ENCODE measurements around the gene DHRS2. TPM values are rescaled to one million over a fixed set of nuclear protein-coding genes. Genes with fewer than 3 reads are reported as not detected.
A peak's percentile ranks its signal among the peaks of the same experiment; 100 is the strongest.

Gene DHRS2
- total and polyA plus RNA-seq, 2 experiments from 2014 or later: not detected

- in situ Hi-C loops (cut with MboI): no loop called here
- no peaks in the 10 kb centered on the region for H4K20me1 ChIP-seq (ENCODE audit: insufficient read depth)
- H3K36me3 ChIP-seq (ENCODE audit: low read depth): no peaks in the 10 kb centered on the region
- H3K9me2 ChIP-seq (ENCODE audit: insufficient read depth): no peaks in the 10 kb centered on the region
- no peaks in the 10 kb centered on the region for H3K9me3 ChIP-seq (ENCODE audit: low read depth)
- H3K4me1 ChIP-seq (ENCODE audit: insufficient read depth): no peaks in the 10 kb centered on the region
- no peak overlapping the region for H3K4me3 ChIP-seq
- no peaks in the 10 kb centered on the region for H3F3A ChIP-seq (ENCODE audit: insufficient read depth)
- H3K79me2 ChIP-seq (ENCODE audit: insufficient read depth): no peaks in the 10 kb centered on the region
- no peak overlapping the region for H3K4me2 ChIP-seq (ENCODE audit: unreplicated experiment)
- H3K27me3 ChIP-seq (replicated peaks; ENCODE audit: insufficient read depth): no peaks in the 10 kb centered on the region; the same call in 1 of the 2 replicates
- WGBS, 2 experiments (ENCODE audit: low coverage in 1 of 2, low lambda C conversion rate in 2 of 2, missing lambda C conversion rate in 2 of 2): 24 to 28% methylated on average over 4 of the region's 4 CpGs
- H3K27ac ChIP-seq: no peak overlapping the region
- no peak overlapping the region for H2AFZ ChIP-seq
- H3K9ac ChIP-seq: no peak overlapping the region
- no peak for DNase-seq
- TF ChIP-seq EZH2 (IDR thresholded peaks at IDR 0.05; ENCODE audit: insufficient read depth, poor library complexity, severe bottlenecking) (no peak), EZH2phosphoT487 (IDR thresholded peaks at IDR 0.05; ENCODE audit: insufficient read depth, low read depth) (no peak)
These were observed 13.2 kb upstream of the DHRS2 start for GRCh38 chr14:23622990-23623389.

DNA sequence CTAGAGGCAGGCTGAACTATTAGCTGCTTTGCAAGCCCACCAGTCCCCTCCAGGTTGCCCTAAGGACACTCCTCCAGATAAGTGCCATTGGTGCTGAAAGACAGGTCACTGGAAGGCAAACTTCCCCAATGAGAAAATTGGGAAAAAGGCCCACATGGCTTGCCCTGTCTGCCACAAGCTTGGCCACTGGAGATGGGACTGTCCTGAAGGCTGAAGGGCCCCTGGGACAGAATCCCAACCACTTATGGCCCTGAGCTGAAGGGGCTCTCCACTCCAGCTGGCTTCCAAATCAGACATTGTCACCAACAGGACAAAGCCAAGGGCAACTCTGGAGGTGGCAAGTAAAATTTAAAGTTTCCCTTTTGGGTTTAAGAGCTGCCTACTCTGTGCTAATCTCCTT is 12.2 kb upstream of the DHRS2 start:
- Histone ChIP-seq H3K27me3 (replicated peaks; ENCODE audit: insufficient read depth) (no peaks in the 10 kb centered on the region), H3K4me3 (no peak overlapping the region), H4K20me1 (ENCODE audit: insufficient read depth) (no peaks in the 10 kb centered on the region), H3K9me2 (ENCODE audit: insufficient read depth) (no peaks in the 10 kb centered on the region), H3K27ac (no peak overlapping the region), H3K9me3 (ENCODE audit: low read depth) (no peaks in the 10 kb centered on the region), H3F3A (ENCODE audit: insufficient read depth) (no peaks in the 10 kb centered on the region), H3K4me1 (ENCODE audit: insufficient read depth) (no peaks in the 10 kb centered on the region), H3K4me2 (ENCODE audit: unreplicated experiment) (no peak overlapping the region), H3K79me2 (ENCODE audit: insufficient read depth) (no peaks in the 10 kb centered on the region), H3K9ac (no peak overlapping the region), H3K36me3 (ENCODE audit: low read depth) (no peaks in the 10 kb centered on the region), H2AFZ (no peak overlapping the region)
- TF ChIP-seq EZH2 (IDR thresholded peaks at IDR 0.05; ENCODE audit: insufficient read depth, poor library complexity, severe bottlenecking) (no peak), EZH2phosphoT487 (IDR thresholded peaks at IDR 0.05; ENCODE audit: insufficient read depth, low read depth) (no peak)
- in situ Hi-C loops (cut with MboI): no loop called here
- DNase-seq: no peak

DNA sequence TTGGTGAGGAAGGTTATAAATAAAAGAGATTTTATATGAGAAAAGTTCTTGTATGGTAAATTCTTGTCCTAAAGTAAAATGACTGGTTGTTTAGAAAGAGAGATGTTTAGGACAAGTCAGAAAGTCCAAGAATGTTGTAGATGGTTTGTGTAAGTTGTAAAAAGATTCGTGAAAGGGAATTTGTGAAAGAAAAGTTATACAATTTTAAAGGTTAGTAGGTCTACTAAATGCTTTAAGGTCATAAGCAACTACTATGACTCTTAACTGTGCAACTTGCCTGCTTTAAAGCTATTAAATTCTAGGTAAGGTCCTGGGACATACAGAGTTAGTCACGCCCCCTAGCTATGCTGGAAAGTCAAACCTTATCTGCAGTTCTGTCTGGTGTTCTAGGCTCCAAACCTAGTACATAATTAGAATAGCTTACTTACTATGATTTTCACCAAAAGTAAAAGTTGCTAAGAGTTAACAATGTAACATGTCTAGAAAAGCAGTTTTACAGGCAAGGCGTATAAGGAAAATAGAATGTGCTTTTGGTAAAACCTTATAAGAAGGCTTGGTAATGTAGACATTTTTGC is 11.2 kb upstream of the DHRS2 start:
- no peaks in the 10 kb centered on the region for H3K4me1 ChIP-seq (ENCODE audit: insufficient read depth)
- H3K36me3 ChIP-seq (ENCODE audit: low read depth): no peaks in the 10 kb centered on the region
- H3K9ac ChIP-seq: no peak overlapping the region
- 39 to 54% methylated on average over 3 of the region's 3 CpGs for WGBS, 2 experiments (ENCODE audit: low coverage in 1 of 2, low lambda C conversion rate in 2 of 2, missing lambda C conversion rate in 2 of 2)
- in situ Hi-C loops (cut with MboI): no loop called here
- no peak overlapping the region for H3K4me2 ChIP-seq (ENCODE audit: unreplicated experiment)
- no peak overlapping the region for H3K4me3 ChIP-seq
- H3K79me2 ChIP-seq (ENCODE audit: insufficient read depth): no peaks in the 10 kb centered on the region
- TF ChIP-seq EZH2phosphoT487 (IDR thresholded peaks at IDR 0.05; ENCODE audit: insufficient read depth, low read depth) (no peak), EZH2 (IDR thresholded peaks at IDR 0.05; ENCODE audit: insufficient read depth, poor library complexity, severe bottlenecking) (no peak)
- no peak overlapping the region for H3K27ac ChIP-seq
- DNase-seq: no peak
- H3K9me2 ChIP-seq (ENCODE audit: insufficient read depth): no peaks in the 10 kb centered on the region
- H3K27me3 ChIP-seq (replicated peaks; ENCODE audit: insufficient read depth): no peaks in the 10 kb centered on the region
- no peaks in the 10 kb centered on the region for H3F3A ChIP-seq (ENCODE audit: insufficient read depth)
- no peaks in the 10 kb centered on the region for H3K9me3 ChIP-seq (ENCODE audit: low read depth)
- no peak overlapping the region for H2AFZ ChIP-seq
- no peaks in the 10 kb centered on the region for H4K20me1 ChIP-seq (ENCODE audit: insufficient read depth)

DNA sequence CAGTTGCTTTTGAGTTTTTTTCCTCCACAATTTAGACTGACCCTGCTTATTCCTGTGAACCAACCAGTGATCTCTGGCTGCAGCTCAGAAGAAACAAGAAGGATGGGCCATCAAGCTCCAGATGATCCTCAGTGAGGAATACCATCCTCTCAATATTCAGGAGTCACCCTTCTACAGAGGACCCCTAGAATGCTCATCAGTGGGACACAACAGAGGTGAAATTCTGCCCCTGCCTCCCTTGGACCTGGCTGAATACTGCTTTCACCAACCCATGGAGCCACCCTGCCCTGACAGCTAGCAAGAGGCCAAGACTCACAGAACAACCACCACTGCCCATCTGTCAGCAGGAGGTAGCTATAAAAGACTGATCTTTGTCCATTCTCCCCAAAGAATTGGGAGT is 9.2 kb upstream of the DHRS2 start:
- DNase-seq: no peak
- in situ Hi-C loops (cut with MboI): no loop called here
- Histone ChIP-seq H3K27ac (no peak overlapping the region), H3K9ac (no peak overlapping the region), H4K20me1 (ENCODE audit: insufficient read depth) (no peaks in the 10 kb centered on the region), H3F3A (ENCODE audit: insufficient read depth) (no peaks in the 10 kb centered on the region), H2AFZ (no peak overlapping the region), H3K4me1 (ENCODE audit: insufficient read depth) (no peaks in the 10 kb centered on the region), H3K9me3 (ENCODE audit: low read depth) (no peaks in the 10 kb centered on the region), H3K4me3 (no peak overlapping the region), H3K27me3 (replicated peaks; ENCODE audit: insufficient read depth) (no peaks in the 10 kb centered on the region), H3K36me3 (ENCODE audit: low read depth) (no peaks in the 10 kb centered on the region), H3K4me2 (ENCODE audit: unreplicated experiment) (no peak overlapping the region), H3K9me2 (ENCODE audit: insufficient read depth) (no peaks in the 10 kb centered on the region), H3K79me2 (ENCODE audit: insufficient read depth) (no peaks in the 10 kb centered on the region)
- no peak for TF ChIP-seq EZH2 (IDR thresholded peaks at IDR 0.05; ENCODE audit: insufficient read depth, poor library complexity, severe bottlenecking)
- no peak for TF ChIP-seq EZH2phosphoT487 (IDR thresholded peaks at IDR 0.05; ENCODE audit: insufficient read depth, low read depth)

GRCh38 chr14:23627961-23628360 is 8.2 kb upstream of the DHRS2 start:
- peak; percentile 31 for DNase-seq
- no peak overlapping the region for H3K9ac ChIP-seq

More at GRCh38 chr14:23627961-23628360, 8.2 kb upstream of the DHRS2 start:
- Histone ChIP-seq H3F3A (ENCODE audit: insufficient read depth) (no peaks in the 10 kb centered on the region), H3K9me2 (ENCODE audit: insufficient read depth) (no peaks in the 10 kb centered on the region), H3K27ac (no peak overlapping the region), H3K4me2 (ENCODE audit: unreplicated experiment) (no peak overlapping the region), H3K9me3 (ENCODE audit: low read depth) (no peaks in the 10 kb centered on the region), H4K20me1 (ENCODE audit: insufficient read depth) (no peaks in the 10 kb centered on the region), H3K79me2 (ENCODE audit: insufficient read depth) (no peaks in the 10 kb centered on the region), H3K4me3 (no peak overlapping the region), H3K27me3 (replicated peaks; ENCODE audit: insufficient read depth) (no peaks in the 10 kb centered on the region; the same call in 1 of the 2 replicates), H3K4me1 (ENCODE audit: insufficient read depth) (no peaks in the 10 kb centered on the region), H2AFZ (no peak overlapping the region), H3K36me3 (ENCODE audit: low read depth) (no peaks in the 10 kb centered on the region)
- TF ChIP-seq EZH2phosphoT487 (IDR thresholded peaks at IDR 0.05; ENCODE audit: insufficient read depth, low read depth) (no peak), EZH2 (IDR thresholded peaks at IDR 0.05; ENCODE audit: insufficient read depth, poor library complexity, severe bottlenecking) (no peak)
- WGBS, 2 experiments (ENCODE audit: low coverage in 1 of 2, low lambda C conversion rate in 2 of 2, missing lambda C conversion rate in 2 of 2): 12 to 13% methylated on average over 6 of the region's 6 CpGs
- in situ Hi-C loops (cut with MboI): no loop called here

All from GM23248 (cell line).